Measurements from ENCODE around the gene TRIM32.
"Not testable (repeated sequence)": the region's sequence is repeated elsewhere in the genome, so short reads cannot be mapped to it uniquely, and the experiment has no call there.

The TRIM32 gene

DNA sequence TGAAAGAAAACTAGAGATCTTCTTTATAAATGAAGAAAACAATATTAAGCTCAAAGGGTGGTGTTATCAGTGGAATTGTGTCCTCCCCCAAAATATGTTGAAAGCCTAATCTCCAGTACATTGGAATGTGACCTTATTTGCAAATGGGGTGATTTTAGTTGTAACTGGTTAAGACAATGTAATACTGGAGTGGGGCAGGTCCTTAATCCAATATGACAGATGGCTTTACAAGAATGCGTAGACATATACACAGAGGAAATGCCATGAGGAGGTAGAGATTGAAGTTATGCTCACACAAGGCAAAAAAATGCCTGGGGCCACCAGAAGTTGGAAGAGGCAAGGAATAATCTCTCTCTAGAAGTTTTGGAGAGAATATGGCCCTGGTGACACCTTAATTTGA, 13.7 kb upstream of the TRIM32 start:
- DNase-seq (ENCODE audit: extremely low read depth in 1 of 2, low read depth in 1 of 2) = no peak

DNA sequence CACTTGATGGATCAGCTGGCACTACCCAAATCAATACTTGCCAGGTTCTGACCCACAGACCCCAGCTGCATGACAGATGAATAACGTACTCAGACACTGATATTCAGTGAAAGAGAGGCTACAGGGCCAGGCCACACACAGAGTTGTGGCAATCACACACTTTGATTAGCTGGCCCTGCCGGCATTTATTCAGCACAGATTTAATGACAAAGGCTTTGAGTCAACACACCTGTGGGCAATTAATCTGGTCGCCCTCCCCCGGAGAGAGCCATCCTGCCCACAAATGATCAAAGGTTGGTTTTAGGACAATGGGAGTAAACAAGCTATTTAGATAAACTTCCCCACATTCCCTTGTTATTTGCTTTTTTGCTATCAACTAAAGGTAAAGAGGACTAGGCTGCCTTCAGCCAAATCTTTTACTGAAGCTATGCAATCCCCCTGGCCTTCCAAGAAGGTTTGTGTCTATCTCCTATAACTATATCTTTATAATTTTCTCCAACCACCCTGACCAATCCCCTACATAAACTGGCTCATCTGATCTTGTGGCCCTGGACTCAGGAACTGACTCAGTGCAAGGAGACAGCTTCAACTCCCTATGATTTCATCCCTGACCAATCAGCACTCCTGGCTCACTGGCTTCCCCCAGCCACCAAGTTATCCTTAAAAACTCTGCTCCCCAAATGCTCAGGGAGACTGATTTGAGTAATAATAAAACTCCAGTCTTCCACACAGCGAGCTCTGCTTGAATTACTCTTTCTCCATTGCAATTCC, 12.7 kb upstream of the TRIM32 start:
- DNase-seq (ENCODE audit: extremely low read depth in 1 of 2, low read depth in 1 of 2) = no peak

DNA sequence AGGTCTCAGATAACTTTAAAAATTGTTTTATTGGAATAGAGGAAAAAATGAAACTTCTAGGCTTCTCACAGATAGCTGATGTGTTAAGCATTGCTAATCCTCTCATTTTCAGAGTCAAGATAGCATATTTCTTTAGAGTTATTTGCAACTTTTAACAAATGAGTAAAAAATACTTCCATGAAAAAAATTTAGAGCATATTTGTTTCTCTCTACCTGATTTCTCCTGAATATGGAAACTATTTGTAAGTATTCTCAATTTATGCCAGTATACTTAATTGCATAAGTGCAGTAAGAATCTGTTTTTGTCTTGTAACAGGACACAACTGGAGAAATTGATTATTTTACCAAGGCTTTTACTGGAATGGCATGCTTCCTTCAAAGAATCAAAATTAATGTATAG, 3.6 kb upstream of the TRIM32 start:
- DNase-seq (ENCODE audit: extremely low read depth in 1 of 2, low read depth in 1 of 2) = no peak

DNA sequence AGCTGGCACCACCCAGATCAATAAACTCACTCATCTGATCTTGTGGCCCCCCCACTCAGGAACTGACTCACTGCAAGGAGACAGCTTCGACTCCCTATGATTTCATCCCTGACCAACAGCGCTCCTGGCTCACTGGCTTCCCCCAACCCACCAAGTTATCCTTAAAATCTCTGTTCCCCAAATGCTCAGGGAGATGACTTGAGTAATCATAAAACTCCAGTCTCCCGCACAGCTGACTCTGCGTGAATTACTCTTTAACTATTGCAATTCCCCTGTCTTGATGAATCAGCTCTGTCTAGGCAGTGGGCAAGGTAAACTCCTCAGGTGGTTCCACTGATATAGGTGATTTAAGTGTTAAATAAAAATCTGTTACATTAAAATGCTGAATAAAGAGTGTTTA, 1.9 kb upstream of the TRIM32 start:
- no peak for DNase-seq (ENCODE audit: extremely low read depth in 1 of 2, low read depth in 1 of 2)

DNA sequence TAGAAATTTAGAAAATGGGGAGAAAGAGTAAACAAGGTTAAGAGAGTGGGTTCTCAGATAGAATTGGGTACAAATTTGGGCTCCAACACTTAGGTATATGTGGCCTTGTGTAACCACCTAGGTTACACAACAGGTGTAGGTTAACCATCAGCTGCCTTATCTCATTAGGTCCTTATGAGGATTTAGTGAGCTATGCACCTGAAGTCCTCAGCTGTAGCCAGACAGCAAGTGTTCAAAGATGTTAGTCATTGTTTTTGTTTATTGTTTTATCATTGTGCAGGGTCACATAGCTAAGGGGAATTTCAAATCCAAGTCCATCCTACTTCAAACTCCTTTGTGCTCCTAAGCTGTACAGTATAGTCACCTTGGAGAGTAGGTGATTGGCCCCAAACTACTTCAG, 970 bp upstream of the TRIM32 start:
- no peak for DNase-seq (ENCODE audit: extremely low read depth in 1 of 2, low read depth in 1 of 2)

DNA sequence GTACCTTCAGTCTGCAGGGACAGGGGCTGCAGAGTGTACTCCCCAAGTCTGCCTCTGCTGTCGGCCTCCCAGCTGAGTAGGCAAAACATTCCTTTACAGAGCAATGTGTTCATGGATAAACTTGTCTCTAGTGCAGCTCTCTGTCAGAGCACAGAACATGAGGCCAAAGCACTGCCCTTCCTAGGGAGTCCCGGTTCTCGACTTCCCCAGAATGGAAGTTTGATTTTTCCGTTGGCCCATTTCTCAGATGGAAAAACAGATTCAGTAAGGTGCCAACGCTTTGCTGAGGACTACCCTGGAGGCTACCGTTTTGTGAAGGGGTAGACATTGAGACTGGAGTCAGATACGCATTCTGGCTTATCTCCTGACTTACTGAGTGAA, 422 bp upstream of the TRIM32 start:
- DNase-seq (ENCODE audit: extremely low read depth in 1 of 2, low read depth in 1 of 2) = no peak

DNA sequence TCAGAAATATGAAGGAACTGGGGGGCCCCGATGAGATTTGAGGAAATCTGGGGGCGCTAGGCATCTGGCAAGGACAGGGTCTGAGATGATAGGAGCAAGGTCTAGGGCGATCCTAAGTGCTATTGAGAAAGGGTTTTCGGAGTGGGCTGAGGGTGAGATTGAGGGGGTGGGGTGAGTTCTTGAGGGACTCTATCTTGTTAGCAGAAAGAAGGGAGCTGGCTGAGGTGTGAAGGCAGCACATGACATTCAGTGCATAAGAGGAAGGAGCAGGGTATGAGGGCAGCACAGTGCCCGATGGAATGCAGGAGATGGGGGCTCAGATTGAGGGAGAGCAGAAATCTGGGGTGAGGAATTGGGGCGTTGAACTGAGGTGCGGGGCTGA, 640 bp downstream of the TRIM32 start:
- no peak for DNase-seq (ENCODE audit: extremely low read depth in 1 of 2, low read depth in 1 of 2)

DNA sequence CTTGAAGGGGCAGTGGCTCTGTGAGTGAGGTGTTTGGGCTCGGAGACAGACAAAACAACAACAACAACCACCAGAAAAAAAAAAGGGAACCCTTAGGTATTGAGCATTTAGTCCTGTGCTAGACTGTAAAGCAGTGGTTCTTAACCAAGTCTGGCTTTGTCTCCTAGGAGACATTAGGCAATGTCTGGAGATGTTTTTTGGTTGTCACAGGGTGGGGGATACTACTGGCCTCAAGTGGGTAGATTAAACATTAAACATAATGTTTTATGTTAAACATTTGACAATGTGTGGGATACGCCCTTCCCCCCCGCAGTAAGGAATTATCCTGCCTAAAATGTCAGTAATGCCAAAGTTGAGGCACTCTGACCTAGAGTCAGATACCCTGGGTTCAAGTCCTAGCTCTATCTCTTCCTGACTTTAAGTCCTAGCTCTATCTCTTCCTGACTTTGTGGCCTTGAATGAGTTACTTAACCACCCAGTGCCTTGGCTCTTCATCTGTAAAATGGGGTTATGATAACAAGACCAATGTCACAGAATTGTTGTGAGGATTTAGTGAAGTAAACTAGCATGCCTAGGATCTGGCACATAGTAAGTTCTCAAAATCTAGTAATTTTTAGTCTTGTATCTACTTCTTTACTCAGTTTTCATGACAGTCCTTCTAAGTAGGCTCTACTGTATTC, 1.8 kb downstream of the TRIM32 start:
- DNase-seq (ENCODE audit: extremely low read depth in 1 of 2, low read depth in 1 of 2) = no peak

DNA sequence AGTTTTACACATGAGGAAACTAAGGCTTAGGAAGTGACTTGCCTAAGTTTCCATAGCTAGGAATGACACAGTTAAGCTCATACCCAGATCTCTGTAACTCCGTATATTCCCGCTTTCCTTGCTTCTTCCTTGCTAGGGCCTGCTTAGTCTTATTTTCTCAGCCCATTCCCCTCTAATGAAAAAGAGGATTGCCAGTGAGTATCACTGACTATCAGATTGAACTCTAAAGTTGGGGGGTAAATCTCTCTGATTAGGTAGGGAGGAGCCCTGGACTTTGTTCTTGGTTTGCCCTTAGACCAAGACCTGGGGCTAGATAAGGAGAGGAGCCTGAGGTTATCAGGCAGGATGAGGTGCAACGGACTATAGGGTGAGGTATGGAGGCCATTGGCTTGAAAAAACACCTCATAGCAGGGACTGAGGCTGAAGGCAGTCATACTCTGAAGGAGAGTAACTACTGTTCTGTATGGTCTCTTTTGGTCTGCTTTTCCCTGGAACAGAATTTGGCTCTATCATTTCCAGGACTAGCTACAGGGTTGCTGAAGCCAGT, 2.5 kb downstream of the TRIM32 start:
- no peak for DNase-seq (ENCODE audit: extremely low read depth in 1 of 2, low read depth in 1 of 2)

DNA sequence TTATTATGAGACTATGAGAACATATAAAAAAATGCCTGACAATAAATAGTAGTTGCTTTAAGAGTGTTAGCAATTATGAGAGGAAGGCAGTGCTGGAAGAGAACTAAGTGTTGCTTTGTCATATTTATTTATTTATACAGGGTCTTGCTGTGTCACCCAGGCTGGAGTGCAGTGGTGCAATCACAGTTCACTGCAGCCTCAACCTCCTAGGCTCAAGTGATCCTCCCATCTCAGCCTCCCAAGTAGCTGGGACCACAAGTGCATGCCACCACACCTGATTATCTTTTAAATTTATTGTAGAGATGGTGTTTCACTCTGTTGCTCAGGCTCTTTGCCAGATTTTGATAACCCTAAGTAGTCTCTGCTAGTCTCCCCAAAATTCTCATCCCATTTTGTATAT, 3.7 kb downstream of the TRIM32 start:
- DNase-seq (ENCODE audit: extremely low read depth in 1 of 2, low read depth in 1 of 2) = not testable (repeated sequence)

DNA sequence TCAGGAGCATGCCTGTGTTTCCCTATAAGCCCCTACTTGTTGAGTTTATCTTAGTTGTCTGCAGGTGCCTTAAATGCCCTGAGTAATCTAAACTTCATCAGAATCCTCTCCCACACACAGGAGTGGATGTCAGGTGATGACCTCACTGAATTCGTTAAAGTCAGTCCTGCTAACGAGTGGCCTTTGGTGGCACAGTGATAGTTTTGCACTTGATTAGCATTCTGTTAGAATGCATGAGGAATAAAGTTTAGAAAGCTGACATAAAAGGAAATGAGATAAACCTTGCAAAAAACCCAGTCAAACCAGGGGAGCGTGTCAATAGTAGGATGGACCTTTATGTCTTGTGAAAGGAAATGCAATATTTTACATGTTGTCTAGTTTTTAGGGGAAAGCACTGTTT, 4.5 kb downstream of the TRIM32 start:
- DNase-seq (ENCODE audit: extremely low read depth in 1 of 2, low read depth in 1 of 2) = no peak

DNA sequence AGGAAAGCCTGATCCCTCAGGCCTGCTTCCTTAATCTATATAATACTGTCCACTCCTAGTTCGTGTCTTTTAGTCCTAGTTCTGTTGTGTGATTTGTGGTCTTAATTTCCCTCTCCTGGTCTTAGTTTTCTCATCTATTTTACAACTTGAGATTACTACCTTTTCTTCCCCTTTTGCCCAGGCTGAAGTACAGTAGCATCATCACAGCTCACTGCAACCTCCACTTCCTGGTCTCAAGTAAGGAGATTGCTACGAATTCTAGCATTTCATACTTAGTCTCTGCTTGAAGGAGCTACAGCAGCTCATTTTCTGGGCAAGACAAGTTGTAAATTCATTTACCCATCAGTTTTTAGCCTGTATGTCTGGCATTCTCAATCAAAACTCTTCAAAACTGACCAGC, 5.5 kb downstream of the TRIM32 start:
- DNase-seq (ENCODE audit: extremely low read depth in 1 of 2, low read depth in 1 of 2) = no peak

DNA sequence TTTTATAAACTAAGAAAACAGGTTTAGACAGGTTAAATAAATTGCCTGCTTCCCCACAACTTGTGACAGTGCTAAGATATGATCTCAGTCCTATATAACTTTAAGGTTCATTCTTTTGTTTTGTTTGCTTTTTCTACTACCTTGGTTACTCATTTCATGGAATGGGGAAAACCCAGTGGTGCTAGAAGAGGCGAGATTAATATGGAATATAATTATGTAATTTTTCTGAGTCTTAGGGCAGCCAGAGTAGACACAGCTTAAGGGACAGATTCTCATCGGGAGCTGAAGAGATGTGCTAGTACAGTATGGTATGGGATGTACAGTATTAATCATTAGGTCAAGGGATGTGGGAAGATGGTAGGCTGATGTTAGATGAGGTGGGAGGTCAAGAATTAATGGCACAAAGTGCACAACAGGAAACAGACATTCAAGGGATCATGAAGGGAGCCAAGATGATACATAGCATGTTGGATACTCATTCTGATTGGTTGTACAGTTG, 6.2 kb downstream of the TRIM32 start:
- no peak for DNase-seq (ENCODE audit: extremely low read depth in 1 of 2, low read depth in 1 of 2)

DNA sequence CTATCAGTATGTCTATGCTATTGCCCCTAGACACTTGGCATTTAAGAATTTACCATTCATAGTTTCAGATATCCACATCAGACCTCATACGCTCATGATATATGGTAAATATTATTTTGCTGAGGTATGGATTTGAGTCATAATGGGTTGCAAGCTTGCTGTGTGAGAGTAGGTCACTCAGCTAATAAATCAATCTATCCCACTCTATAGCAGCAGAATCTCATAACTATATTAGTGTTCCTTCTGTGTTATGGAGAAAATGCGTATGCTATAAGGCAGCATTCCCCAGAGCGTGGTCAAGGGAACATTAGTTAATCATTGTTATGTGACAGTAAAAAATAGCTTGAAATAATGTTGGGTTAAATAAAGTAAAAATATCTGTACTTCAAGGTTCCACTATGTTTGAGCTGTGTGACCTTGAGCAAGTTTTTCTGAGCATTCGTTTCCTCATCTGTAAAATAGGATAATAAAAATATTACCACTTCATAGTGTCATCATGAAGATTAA, 7.7 kb downstream of the TRIM32 start:
- no peak for DNase-seq (ENCODE audit: extremely low read depth in 1 of 2, low read depth in 1 of 2)

DNA sequence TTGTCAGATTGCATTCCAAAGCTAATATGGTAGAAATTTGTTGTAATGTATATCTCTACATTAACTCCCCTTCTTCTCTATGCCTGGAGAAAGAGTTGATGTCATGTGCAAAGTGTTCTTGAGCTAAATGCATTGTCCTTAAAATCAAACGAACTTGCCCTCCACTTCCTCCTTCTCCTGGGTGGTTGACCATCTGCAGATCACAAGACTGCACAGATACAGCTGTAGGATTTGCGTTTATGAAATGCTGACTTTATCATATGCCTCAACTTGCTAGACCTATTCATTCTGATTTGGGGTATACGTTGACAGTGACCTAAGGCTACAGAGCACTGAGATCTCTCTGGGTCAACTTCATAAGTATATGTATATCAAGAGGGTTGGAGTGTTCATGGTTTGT, 8.3 kb downstream of the TRIM32 start:
- DNase-seq (ENCODE audit: extremely low read depth in 1 of 2, low read depth in 1 of 2) = no peak

DNA sequence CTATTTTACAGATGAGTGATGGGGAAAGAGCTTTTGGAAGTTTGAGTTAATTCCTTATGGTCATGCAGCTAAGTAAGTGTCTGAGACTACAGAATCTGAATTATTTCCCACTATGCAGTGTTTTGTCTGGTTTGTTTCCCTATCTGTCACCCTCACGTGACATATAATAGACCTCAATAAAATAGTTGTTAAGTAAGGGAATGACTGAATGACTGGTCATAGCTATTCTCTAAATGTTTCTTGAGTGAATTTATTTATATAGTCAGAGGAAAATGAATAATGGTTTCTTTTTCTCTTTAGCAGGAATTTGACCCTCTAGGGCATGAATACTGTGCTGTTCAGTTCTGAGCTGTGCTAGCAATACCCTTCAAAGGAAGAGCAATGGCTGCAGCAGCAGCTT, 10.3 kb downstream of the TRIM32 start:
- DNase-seq (ENCODE audit: extremely low read depth in 1 of 2, low read depth in 1 of 2) = no peak

DNA sequence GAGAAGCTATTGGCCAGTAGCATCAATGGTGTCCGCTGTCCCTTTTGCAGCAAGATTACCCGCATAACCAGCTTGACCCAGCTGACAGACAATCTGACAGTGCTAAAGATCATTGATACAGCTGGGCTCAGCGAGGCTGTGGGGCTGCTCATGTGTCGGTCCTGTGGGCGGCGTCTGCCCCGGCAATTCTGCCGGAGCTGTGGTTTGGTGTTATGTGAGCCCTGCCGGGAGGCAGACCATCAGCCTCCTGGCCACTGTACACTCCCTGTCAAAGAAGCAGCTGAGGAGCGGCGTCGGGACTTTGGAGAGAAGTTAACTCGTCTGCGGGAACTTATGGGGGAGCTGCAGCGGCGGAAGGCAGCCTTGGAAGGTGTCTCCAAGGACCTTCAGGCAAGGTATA, 10.8 kb downstream of the TRIM32 start:
- DNase-seq (ENCODE audit: extremely low read depth in 1 of 2, low read depth in 1 of 2) = no peak

DNA sequence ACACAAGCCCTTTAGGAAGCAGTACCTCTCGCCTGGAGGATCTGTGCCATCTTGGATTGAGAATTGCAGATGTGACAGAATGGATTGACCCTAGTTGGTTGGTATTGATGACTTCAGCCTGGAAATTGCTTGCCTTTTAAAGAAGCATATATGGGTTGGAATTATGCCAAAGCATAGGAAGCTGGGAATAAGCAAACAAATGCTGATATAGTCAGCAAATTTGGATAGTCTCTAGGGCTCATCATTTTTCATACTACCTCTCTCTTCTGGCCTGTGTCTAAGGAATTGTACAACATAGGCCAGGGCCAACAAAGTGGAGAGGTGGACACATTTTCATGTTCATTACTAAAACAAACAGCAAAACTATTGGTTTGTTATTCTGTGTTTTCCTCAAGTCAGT, 13.2 kb downstream of the TRIM32 start:
- no peak for DNase-seq (ENCODE audit: extremely low read depth in 1 of 2, low read depth in 1 of 2)

DNA sequence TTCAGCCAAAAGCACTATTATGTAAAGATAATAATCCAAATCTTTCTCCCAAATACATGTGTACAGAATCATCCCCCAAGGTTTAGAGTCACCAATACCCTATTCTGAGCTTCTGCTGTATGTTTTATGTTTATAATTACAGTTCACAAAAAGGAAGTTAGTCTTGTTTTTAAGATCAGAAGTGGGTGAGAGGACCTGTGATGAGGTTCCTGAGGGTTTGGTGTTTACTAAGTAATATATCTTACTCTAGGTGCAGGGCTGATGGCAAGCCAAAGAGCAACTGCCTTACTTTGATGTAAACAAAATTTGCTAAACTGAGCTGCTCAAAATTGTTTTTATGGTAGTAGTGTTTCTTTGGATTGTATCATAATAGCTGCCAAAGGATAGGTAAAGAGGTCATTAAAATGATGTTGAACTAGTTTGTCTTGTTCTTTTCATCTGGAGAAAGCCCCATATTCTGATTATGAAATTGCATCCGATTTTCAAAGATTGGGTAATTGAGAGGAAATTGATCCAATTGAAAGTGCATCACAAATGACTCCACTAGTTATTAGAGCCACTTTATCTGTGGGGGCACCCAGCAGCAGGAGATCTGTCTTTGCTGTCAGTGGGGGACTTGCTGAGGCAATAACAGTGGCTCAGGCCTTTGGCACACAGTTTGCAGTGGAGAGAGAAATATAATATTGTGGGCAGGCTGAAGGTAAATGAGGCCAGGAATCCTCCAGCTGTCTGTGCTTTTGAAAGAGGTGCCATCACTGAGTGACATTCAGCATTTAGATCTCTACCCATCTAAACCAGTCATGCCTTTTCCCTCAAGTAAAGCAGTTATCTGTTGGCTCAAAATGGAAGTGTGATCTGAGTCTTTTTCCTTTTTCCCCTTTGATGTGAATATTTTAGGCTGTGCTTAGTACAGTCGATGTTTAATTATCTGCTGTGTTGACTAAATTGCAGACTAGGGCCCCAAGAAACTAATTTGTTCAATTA, 14.1 kb downstream of the TRIM32 start:
- no peak for DNase-seq (ENCODE audit: extremely low read depth in 1 of 2, low read depth in 1 of 2)

DNA sequence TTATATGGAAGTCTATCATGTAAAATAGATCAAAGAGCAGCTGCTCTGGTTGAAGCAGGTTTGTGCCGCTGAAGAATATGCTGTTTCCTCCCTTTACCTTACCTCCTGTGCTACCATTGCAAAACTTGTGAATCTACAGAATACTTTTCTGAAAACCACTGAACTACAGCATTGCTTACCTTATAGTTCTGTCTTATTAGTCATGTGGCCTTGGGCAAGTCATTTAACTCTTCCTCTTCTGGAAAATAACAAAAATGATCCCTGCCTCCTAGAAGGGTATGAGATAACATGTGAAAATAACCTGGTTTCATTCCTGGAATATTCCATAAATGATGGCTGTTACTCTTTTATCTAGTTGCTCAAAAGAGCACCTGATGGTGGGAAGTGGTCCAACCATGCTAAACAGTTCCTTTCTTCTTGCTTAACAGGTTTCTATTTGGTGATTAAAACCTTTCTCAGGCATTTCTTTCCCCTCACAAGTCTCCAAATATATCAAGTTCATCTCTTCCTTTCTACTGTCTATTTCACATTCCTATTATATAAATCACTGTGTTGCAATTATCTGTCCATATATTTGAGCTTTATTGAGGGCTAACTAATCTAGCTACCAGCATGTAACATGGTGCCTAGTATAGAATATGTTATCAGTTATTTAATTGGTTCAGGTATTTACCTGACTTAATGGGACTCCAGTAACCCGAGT, 15.0 kb downstream of the TRIM32 start:
- no peak for DNase-seq (ENCODE audit: extremely low read depth in 1 of 2, low read depth in 1 of 2)

Data from stimulated activated CD8-positive, alpha-beta memory T cell treated with anti-CD3 and anti-CD28 coated beads, Interleukin-7, amount 100 ng/mL, for 48 hours (primary cell).